Dermis microvascular lymphatic vessel endothelial cell (primary cell): ENCODE measurements around the gene DDX21. TPM values are rescaled to one million over a fixed set of nuclear protein-coding genes. Genes with fewer than 3 reads are reported as not detected.
"Not testable (repeated sequence)": the region's sequence is repeated elsewhere in the genome, so short reads cannot be mapped to it uniquely, and the experiment has no call there.

Experiments
- DNase-seq, 2 donors: peaks; one replicate each; pipeline versions ENCODE4 v3.0.0 to v3.0.0-alpha.2; 2010; ENCODE audit warnings: low read depth in 2 of 2
- total RNA-seq: library from RNA; depleted of rRNA; stranded (reverse); fragments of >200 nt; gene quantifications from 2 replicates; pipeline ENCODE4 v1.2.1, GENCODE V29; 2014

Gene DDX21
- 59.4 and 61.0 TPM in 2 replicates for total RNA-seq

- DNase-seq: peak; percentile 91 to 96
Observed at GRCh38 chr10:68955832-68956532, at the start of gene DDX21. TSS of gene DDX21 (plus strand) at chr10:68956170. CDS start at chr10:68956226, 56 bp downstream.

GRCh38 chr10:68924593-68924992 is 31.4 kb upstream of the DDX21 start:
- DNase-seq: peak in 1 of 2 donors; percentile 15

- no peak for DNase-seq
Observed at GRCh38 chr10:68925489-68925888, 30.5 kb upstream of the DDX21 start.

GRCh38 chr10:68929157-68929556 is 26.8 kb upstream of the DDX21 start:
- not testable (repeated sequence) for DNase-seq

GRCh38 chr10:68929888-68930287 is 26.1 kb upstream of the DDX21 start:
- DNase-seq: not testable (repeated sequence)

- DNase-seq: not testable (repeated sequence)
Observed at GRCh38 chr10:68932860-68933259, 23.1 kb upstream of the DDX21 start.

GRCh38 chr10:68934994-68935393 is 21.0 kb upstream of the DDX21 start:
- DNase-seq: no peak

GRCh38 chr10:68938117-68938516 is 17.9 kb upstream of the DDX21 start:
- peak in 1 of 2 donors; percentile 12 for DNase-seq

GRCh38 chr10:68938884-68939283 is 17.1 kb upstream of the DDX21 start:
- no peak for DNase-seq

GRCh38 chr10:68940917-68941316 is 15.1 kb upstream of the DDX21 start:
- not testable (repeated sequence) for DNase-seq

GRCh38 chr10:68950598-68950997 is 5.4 kb upstream of the DDX21 start:
- DNase-seq: no peak

- DNase-seq: no peak
Observed at GRCh38 chr10:68954904-68955303, 1.1 kb upstream of the DDX21 start.

GRCh38 chr10:68955355-68955831 is 577 bp upstream of the DDX21 start:
- DNase-seq: no peak

- no peak for DNase-seq
Observed at GRCh38 chr10:68957284-68957615, 1.3 kb downstream of the DDX21 start.

- peak in 1 of 2 donors; percentile 6 for DNase-seq
Observed at GRCh38 chr10:68957654-68958053, 1.7 kb downstream of the DDX21 start.

- DNase-seq: no peak
Observed at GRCh38 chr10:68959695-68960527, 3.9 kb downstream of the DDX21 start.

- no peak for DNase-seq
Observed at GRCh38 chr10:68963151-68963550, 7.2 kb downstream of the DDX21 start.

- DNase-seq: no peak
Observed at GRCh38 chr10:68973975-68974374, 18.0 kb downstream of the DDX21 start.

GRCh38 chr10:68975936-68976473 is 20.0 kb downstream of the DDX21 start:
- not testable (repeated sequence) for DNase-seq

- DNase-seq: not testable (repeated sequence)
Observed at GRCh38 chr10:68979738-68980137, 23.8 kb downstream of the DDX21 start.

- peak in 1 of 2 donors; percentile 17 for DNase-seq
Observed at GRCh38 chr10:68981074-68981473, 25.1 kb downstream of the DDX21 start.

- no peak for DNase-seq
Observed at GRCh38 chr10:68982389-68982788, 26.4 kb downstream of the DDX21 start.
